Tibial artery (tissue), 4 donors: ENCODE data around the gene DOCK1.
A peak's percentile ranks its signal among the peaks of the same experiment; 100 is the strongest.

ENCODE experiments used
- DNase-seq, 2 donors: peaks; one replicate each; pipeline ENCODE4 v3.0.0-alpha.2; 2019
- H3K27ac ChIP-seq, 2 donors: fragments of 200-600 bp; sonication (generic) in 1 of 2; 1 replicate in 1 of 2; 2 replicates in 1 of 2; pipeline ENCODE4 v1.5.1; 2018 to 2019; ENCODE audit warnings: mild to moderate bottlenecking in 1 of 2
- H3K27me3 ChIP-seq, 2 donors: fragments of 200-600 bp; sonication (generic) in 1 of 2; one replicate each; pipeline versions ENCODE4 v1.5.1 to v1.6.0; 2016 to 2019
- H3K36me3 ChIP-seq, 3 donors: fragments of 200-600 bp; sonication (generic) in 2 of 3; one replicate each; pipeline ENCODE4 v1.5.1; 2016 to 2019; ENCODE audit warnings: mild to moderate bottlenecking in 2 of 3
- H3K4me1 ChIP-seq, 4 donors: fragments of 200-600 bp; sonication (generic) in 2 of 4; 1 replicate in 3 of 4; 2 replicates in 1 of 4; pipeline ENCODE4 v1.5.1; 2016 to 2019
- H3K4me3 ChIP-seq, 2 donors: fragments of 200-600 bp; sonication (generic) in 1 of 2; 1 replicate in 1 of 2; 2 replicates in 1 of 2; pipeline ENCODE4 v1.5.1; 2018 to 2019; ENCODE audit warnings: mild to moderate bottlenecking in 2 of 2
- H3K9me3 ChIP-seq, 3 donors: fragments of 200-600 bp; sonication (generic) in 1 of 3; one replicate each; pipeline ENCODE4 v1.5.1; 2016 to 2019
- CTCF ChIP-seq, 2 experiments: fragments of 200-600 bp in 1 of 2; fragments of 450-650 bp in 1 of 2; IDR thresholded peaks; one replicate each; pipeline ENCODE4 v1.5.1; 2017 to 2019; ENCODE audit warnings: antibody characterized with exemption in 2 of 2, mild to moderate bottlenecking in 1 of 2, moderate library complexity in 1 of 2
- intact Hi-C: fragments of 100-400 bp; cut with DNase I; formaldehyde crosslinking; loops from one replicate; pipeline ENCODE4 v1.15.0; 2023; ENCODE audit warnings: low total_unique reads

The DOCK1 gene

DNA sequence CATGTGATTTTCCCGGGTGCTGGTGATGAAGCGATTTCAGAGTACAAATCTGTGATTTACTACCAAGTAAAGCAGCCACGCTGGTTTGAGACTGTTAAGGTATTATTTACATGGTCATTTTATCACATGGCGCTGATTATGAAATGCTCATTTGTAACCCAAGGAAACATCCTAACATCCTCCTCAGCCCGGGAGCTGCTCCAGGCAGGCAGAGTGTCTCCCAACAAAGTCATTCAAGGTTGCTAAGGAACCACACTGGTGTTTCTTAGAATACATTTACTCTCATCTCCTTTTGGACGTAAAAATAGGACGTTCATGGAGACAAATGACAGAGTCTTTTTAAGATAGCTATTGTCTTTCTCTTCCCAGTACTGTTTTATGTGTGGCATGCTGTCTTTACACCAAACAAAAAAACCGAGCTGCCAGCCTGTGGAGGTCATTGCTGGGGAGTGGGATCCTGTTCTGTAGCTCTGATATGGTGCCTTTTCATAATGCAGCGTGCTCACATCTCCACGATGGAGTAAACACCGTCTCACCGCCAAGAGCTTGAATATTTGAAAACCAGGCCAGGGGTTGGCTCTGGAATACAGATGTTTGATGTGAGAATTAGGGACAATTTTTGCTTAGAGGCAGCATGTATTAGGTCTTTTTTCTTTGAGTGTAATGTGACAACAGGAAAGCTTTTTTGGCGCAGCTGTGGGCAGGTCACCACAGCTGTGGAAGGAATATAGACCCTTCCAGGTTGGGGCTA, 119.6 kb downstream of the DOCK1 start:
- intact Hi-C loops: no loop called here
- Histone ChIP-seq H3K9me3 (no peaks in the 10 kb centered on the region), H3K27ac (no peak overlapping the region), H3K4me1 (no peaks in the 10 kb centered on the region), H3K27me3 (no peaks in the 10 kb centered on the region), H3K4me3 (no peak overlapping the region), H3K36me3 (peaks cover 43 to 75% (median 67%) of the 10 kb centered on the region in 3 donors)
- DNase-seq: peak in 1 of 2 donors; percentile 65
- no peak for TF ChIP-seq CTCF (IDR thresholded peaks at IDR 0.05)

GRCh38 chr10:127027786-127028185, 122.6 kb downstream of the DOCK1 start:
- intact Hi-C loops: no loop called here
- Histone ChIP-seq H3K4me3 (no peak overlapping the region), H3K27ac (no peak overlapping the region), H3K9me3 (no peaks in the 10 kb centered on the region), H3K27me3 (no peaks in the 10 kb centered on the region), H3K4me1 (no peaks in the 10 kb centered on the region), H3K36me3 (peaks cover 58 to 100% (median 64%) of the 10 kb centered on the region in 3 donors)
- no peak for TF ChIP-seq CTCF (IDR thresholded peaks at IDR 0.05)
- DNase-seq: no peak

GRCh38 chr10:127028556-127028955, 123.3 kb downstream of the DOCK1 start:
- Histone ChIP-seq H3K4me3 (no peak overlapping the region), H3K9me3 (no peaks in the 10 kb centered on the region), H3K27ac (no peak overlapping the region), H3K27me3 (no peaks in the 10 kb centered on the region), H3K4me1 (no peaks in the 10 kb centered on the region), H3K36me3 (peaks cover 57 to 100% (median 70%) of the 10 kb centered on the region in 3 donors)
- intact Hi-C loops: no loop called here
- DNase-seq: no peak
- no peak for TF ChIP-seq CTCF (IDR thresholded peaks at IDR 0.05)

GRCh38 chr10:127029061-127029460, 123.8 kb downstream of the DOCK1 start:
- Histone ChIP-seq H3K4me1 (no peaks in the 10 kb centered on the region), H3K9me3 (no peaks in the 10 kb centered on the region), H3K4me3 (no peak overlapping the region), H3K27ac (no peak overlapping the region), H3K27me3 (no peaks in the 10 kb centered on the region), H3K36me3 (peaks cover 52 to 100% (median 70%) of the 10 kb centered on the region in 3 donors)
- intact Hi-C loops: no loop called here
- no peak for DNase-seq
- no peak for TF ChIP-seq CTCF (IDR thresholded peaks at IDR 0.05)

DNA sequence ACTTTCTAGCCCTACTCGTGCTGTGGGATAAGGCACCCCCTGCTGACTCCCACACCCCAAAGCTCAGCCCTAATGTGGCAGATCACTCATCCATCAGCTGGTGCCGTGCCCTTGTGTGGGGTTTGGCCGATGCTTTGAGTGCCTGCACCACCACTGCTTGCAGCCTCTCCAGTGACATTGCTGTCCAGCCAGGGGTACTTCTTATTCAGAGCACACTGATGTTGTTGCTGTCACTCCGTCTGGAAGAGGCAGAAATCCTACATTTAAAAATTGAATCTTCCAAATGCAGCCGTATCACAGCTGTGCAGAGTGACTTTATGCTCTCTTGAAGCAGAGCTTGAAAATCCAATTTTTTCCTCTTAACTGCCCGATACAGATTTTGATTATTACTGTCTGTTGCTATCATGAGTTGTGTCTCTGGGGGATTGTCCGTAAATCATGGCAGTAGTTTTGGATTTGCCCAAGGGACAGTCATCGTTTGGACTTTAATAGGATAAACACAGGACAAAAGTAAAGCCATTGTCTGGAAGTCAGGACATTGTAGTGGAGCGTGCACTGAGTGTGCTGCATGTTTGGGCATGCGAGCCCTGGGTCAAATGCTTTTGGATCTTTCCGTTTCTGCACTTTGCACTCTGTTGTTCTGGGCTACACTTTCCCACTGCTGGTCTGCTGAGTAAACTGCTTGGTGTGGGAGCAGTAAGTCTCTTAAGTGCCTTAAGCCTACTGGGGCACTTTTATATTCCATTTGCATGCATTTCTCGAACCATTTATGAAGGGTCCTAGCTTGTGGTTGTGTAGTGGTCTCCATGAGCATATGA, 128.2 kb downstream of the DOCK1 start:
- DNase-seq: no peak
- no peaks in the 10 kb centered on the region for H3K4me1 ChIP-seq

More for the DNA sequence above, 128.2 kb downstream of the DOCK1 start:
- H3K9me3 ChIP-seq: no peaks in the 10 kb centered on the region
- intact Hi-C loops: no loop called here
- H3K27ac ChIP-seq: no peak overlapping the region
- no peak for TF ChIP-seq CTCF (IDR thresholded peaks at IDR 0.05)
- no peak overlapping the region for H3K4me3 ChIP-seq
- H3K36me3 ChIP-seq: peaks cover 39 to 91% (median 53%) of the 10 kb centered on the region in 3 donors
- H3K27me3 ChIP-seq: no peaks in the 10 kb centered on the region
